ENCODE data around the gene IL17RD.

Gene IL17RD

DNA sequence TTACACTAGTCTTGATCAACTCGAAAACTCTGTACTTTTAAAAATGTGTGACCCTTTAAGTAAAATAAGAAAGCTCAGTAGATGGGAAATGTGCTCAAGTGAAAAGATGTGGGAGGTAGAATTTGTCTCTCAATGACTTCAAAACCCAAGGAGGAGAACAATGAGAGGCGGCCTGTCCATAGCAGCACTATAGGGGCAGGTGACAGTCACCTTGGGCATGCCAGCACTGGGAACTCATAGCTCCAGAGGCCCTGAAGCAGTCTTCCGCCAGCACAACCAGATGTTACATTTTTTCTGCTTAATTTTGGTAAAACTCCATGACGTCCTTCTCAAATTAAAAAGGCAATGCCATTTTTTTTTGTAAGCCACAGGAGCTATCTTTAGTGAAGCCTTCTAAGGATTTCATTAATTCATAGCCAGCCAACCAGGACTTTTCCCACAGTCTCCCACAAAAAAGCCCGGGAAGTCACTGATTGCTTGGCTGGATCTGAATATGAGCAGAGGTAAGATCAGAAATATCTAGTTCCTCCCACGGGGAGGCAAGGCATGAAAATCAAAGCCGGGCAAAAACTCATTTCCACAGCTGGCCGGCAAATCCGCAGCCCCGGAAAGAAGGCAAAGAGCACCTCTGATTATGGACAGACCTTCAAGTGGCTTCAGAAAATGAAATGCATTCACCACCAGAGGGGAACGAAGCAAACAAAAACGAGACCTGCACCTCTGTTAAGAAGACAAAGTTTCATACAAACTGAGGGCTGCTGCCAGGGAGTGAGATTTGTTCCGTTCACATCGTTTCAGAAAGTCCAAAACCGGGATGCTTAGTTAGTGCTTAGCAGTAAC is 10.5 kb downstream of the IL17RD start:
- H2AK5ac ChIP-seq (ENCODE audit: low read depth, low read length): no peak overlapping the region
- no peak overlapping the region for H3K27ac ChIP-seq (replicated peaks; ENCODE audit: low read length)
- no peak for DNase-seq (ENCODE audit: low spot score)
- WGBS, 2 donors (ENCODE audit: extremely low coverage in 2 of 2, insufficient read length in 2 of 2, insufficient replicate concordance in 1 of 2): no CpG with 5 or more reads among the region's 15 CpGs
- H2BK120ac ChIP-seq (ENCODE audit: low read depth, low read length): no peak overlapping the region
- H3K4me2 ChIP-seq (ENCODE audit: insufficient read depth, low read length, poor library complexity, severe bottlenecking): no peak overlapping the region
- H3K9me3 ChIP-seq (replicated peaks in 1 of 2; ENCODE audit: control insufficient read depth in 2 of 2, insufficient read depth in 1 of 2, low read depth in 1 of 2, low read length in 2 of 2): no peaks in the 10 kb centered on the region
- peaks cover 0 to 1% of the 10 kb centered on the region in 2 donors for H3K36me3 ChIP-seq (replicated peaks in 1 of 2; ENCODE audit: control insufficient read depth in 2 of 2, insufficient read depth in 2 of 2, low read length in 2 of 2)
- no peak overlapping the region for H3K18ac ChIP-seq (ENCODE audit: low read length)
- H3K14ac ChIP-seq (ENCODE audit: low read length): no peak overlapping the region
- no peaks in the 10 kb centered on the region for H3K27me3 ChIP-seq (ENCODE audit: control insufficient read depth in 3 of 3, insufficient read depth in 3 of 3, low read depth in 1 of 3, low read length in 3 of 3)
- H4K8ac ChIP-seq (ENCODE audit: low read depth, low read length): no peak overlapping the region
- H2BK15ac ChIP-seq (ENCODE audit: low read length): no peak overlapping the region
- H3K4me3 ChIP-seq (ENCODE audit: low read length in 2 of 2): no peak overlapping the region
- peaks cover 39 to 59% of the 10 kb centered on the region in 2 donors for H3K4me1 ChIP-seq (ENCODE audit: control insufficient read depth in 2 of 2, insufficient read depth in 1 of 2, low read depth in 1 of 2, low read length in 2 of 2)
- no peak overlapping the region for H2BK12ac ChIP-seq (ENCODE audit: low read length)
- no peak overlapping the region for H3K4ac ChIP-seq (ENCODE audit: low read length)
- H3K23ac ChIP-seq (ENCODE audit: low read depth, low read length, poor library complexity): no peak overlapping the region
- H2BK5ac ChIP-seq (ENCODE audit: low read length): no peak overlapping the region
- no peaks in the 10 kb centered on the region for H3K79me1 ChIP-seq (ENCODE audit: low read depth, low read length)
- H4K91ac ChIP-seq (ENCODE audit: low read depth, low read length, poor library complexity): no peak overlapping the region
- H3K9ac ChIP-seq (ENCODE audit: low read depth, low read length, poor library complexity): no peak overlapping the region
- H2AFZ ChIP-seq (ENCODE audit: low read length): no peak overlapping the region

GRCh38 chr3:57152151-57153143 is 12.7 kb downstream of the IL17RD start:
- Histone ChIP-seq H3K27ac (replicated peaks; ENCODE audit: low read length) (peak overlapping the region; percentile 67), H3K27me3 (ENCODE audit: control insufficient read depth in 3 of 3, insufficient read depth in 3 of 3, low read depth in 1 of 3, low read length in 3 of 3) (no peaks in the 10 kb centered on the region)

GRCh38 chr3:57151749-57152148 is 13.4 kb downstream of the IL17RD start:
- Histone ChIP-seq H3K27me3 (ENCODE audit: control insufficient read depth in 3 of 3, insufficient read depth in 3 of 3, low read depth in 1 of 3, low read length in 3 of 3) (no peaks in the 10 kb centered on the region), H2AK5ac (ENCODE audit: low read depth, low read length) (no peak overlapping the region), H3K27ac (replicated peaks; ENCODE audit: low read length) (peak overlapping the region; percentile 67), H3K36me3 (replicated peaks in 1 of 2; ENCODE audit: control insufficient read depth in 2 of 2, insufficient read depth in 2 of 2, low read length in 2 of 2) (peaks cover 3 to 15% of the 10 kb centered on the region in 2 donors), H3K4me2 (ENCODE audit: insufficient read depth, low read length, poor library complexity, severe bottlenecking) (peak overlapping the region; percentile 51), H3K4ac (ENCODE audit: low read length) (no peak overlapping the region), H3K9me3 (replicated peaks in 1 of 2; ENCODE audit: control insufficient read depth in 2 of 2, insufficient read depth in 1 of 2, low read depth in 1 of 2, low read length in 2 of 2) (no peaks in the 10 kb centered on the region), H3K4me1 (ENCODE audit: control insufficient read depth in 2 of 2, insufficient read depth in 1 of 2, low read depth in 1 of 2, low read length in 2 of 2) (peaks cover 30 to 40% of the 10 kb centered on the region in 2 donors), H3K79me1 (ENCODE audit: low read depth, low read length) (peaks cover 6% of the 10 kb centered on the region), H4K91ac (ENCODE audit: low read depth, low read length, poor library complexity) (no peak overlapping the region), H2AFZ (ENCODE audit: low read length) (peak overlapping the region; percentile 33), H2BK5ac (ENCODE audit: low read length) (no peak overlapping the region), H2BK15ac (ENCODE audit: low read length) (no peak overlapping the region), H2BK12ac (ENCODE audit: low read length) (no peak overlapping the region), H3K9ac (ENCODE audit: low read depth, low read length, poor library complexity) (no peak overlapping the region), H3K23ac (ENCODE audit: low read depth, low read length, poor library complexity) (no peak overlapping the region), H3K4me3 (ENCODE audit: low read length in 2 of 2) (peak overlapping the region in 1 of 2 donors; percentile 34), H3K18ac (ENCODE audit: low read length) (peak overlapping the region; percentile 9), H2BK120ac (ENCODE audit: low read depth, low read length) (no peak overlapping the region), H4K8ac (ENCODE audit: low read depth, low read length) (no peak overlapping the region), H3K14ac (ENCODE audit: low read length) (no peak overlapping the region)
- no peak for DNase-seq (ENCODE audit: low spot score)
- WGBS, 2 donors (ENCODE audit: extremely low coverage in 2 of 2, insufficient read length in 2 of 2, insufficient replicate concordance in 1 of 2): no CpG with 5 or more reads among the region's 3 CpGs

More at GRCh38 chr3:57152151-57153143, 12.7 kb downstream of the IL17RD start:
- Histone ChIP-seq H4K91ac (ENCODE audit: low read depth, low read length, poor library complexity) (no peak overlapping the region), H3K4ac (ENCODE audit: low read length) (no peak overlapping the region), H3K4me1 (ENCODE audit: control insufficient read depth in 2 of 2, insufficient read depth in 1 of 2, low read depth in 1 of 2, low read length in 2 of 2) (peaks cover 34 to 41% of the 10 kb centered on the region in 2 donors), H4K8ac (ENCODE audit: low read depth, low read length) (no peak overlapping the region), H2BK5ac (ENCODE audit: low read length) (no peak overlapping the region), H2BK120ac (ENCODE audit: low read depth, low read length) (no peak overlapping the region), H3K9me3 (replicated peaks in 1 of 2; ENCODE audit: control insufficient read depth in 2 of 2, insufficient read depth in 1 of 2, low read depth in 1 of 2, low read length in 2 of 2) (no peaks in the 10 kb centered on the region), H3K4me3 (ENCODE audit: low read length in 2 of 2) (peak overlapping the region in 1 of 2 donors; percentile 34), H2AK5ac (ENCODE audit: low read depth, low read length) (no peak overlapping the region), H3K9ac (ENCODE audit: low read depth, low read length, poor library complexity) (no peak overlapping the region), H2BK12ac (ENCODE audit: low read length) (no peak overlapping the region), H3K36me3 (replicated peaks in 1 of 2; ENCODE audit: control insufficient read depth in 2 of 2, insufficient read depth in 2 of 2, low read length in 2 of 2) (peaks cover 3 to 15% of the 10 kb centered on the region in 2 donors), H2BK15ac (ENCODE audit: low read length) (no peak overlapping the region), H3K23ac (ENCODE audit: low read depth, low read length, poor library complexity) (no peak overlapping the region), H2AFZ (ENCODE audit: low read length) (peak overlapping the region; percentile 66), H3K18ac (ENCODE audit: low read length) (peak overlapping the region; percentile 0), H3K79me1 (ENCODE audit: low read depth, low read length) (peaks cover 6% of the 10 kb centered on the region), H3K14ac (ENCODE audit: low read length) (no peak overlapping the region), H3K4me2 (ENCODE audit: insufficient read depth, low read length, poor library complexity, severe bottlenecking) (peak overlapping the region; percentile 51)
- WGBS, 2 donors (ENCODE audit: extremely low coverage in 2 of 2, insufficient read length in 2 of 2, insufficient replicate concordance in 1 of 2): no CpG with 5 or more reads among the region's 19 CpGs
- DNase-seq (ENCODE audit: low spot score): no peak
